Ovary (tissue), 9 donors: ENCODE results near the gene XNDC1N. TPM values are rescaled to one million over a fixed set of nuclear protein-coding genes. Genes with fewer than 3 reads are reported as not detected.

ENCODE experiments used
- DNase-seq, 5 donors: peaks; one replicate each; pipeline ENCODE4 v3.0.0-alpha.2; 2019 to 2020
- H3K27ac ChIP-seq, 2 donors: fragments of 200-600 bp; one replicate each; pipeline versions ENCODE4 v1.5.1 to v1.8.0; 2019 to 2022
- H3K27me3 ChIP-seq: fragments of 200-600 bp; one replicate; pipeline ENCODE4 v1.8.0; 2022
- H3K36me3 ChIP-seq: fragments of 200-600 bp; sonication (generic); one replicate; pipeline ENCODE4 v1.5.1; 2019
- H3K4me1 ChIP-seq: one replicate; pipeline ENCODE4 v1.8.1; 2013; ENCODE audit warnings: mild to moderate bottlenecking, moderate library complexity; ENCODE audit not compliant: insufficient read depth
- H3K4me3 ChIP-seq: fragments of 200-600 bp; sonication (generic); one replicate; pipeline ENCODE4 v1.5.1; 2017
- H3K9me3 ChIP-seq, 2 donors: fragments of 200-600 bp in 1 of 2; sonication (generic) in 1 of 2; one replicate each; pipeline versions ENCODE4 v1.5.1 to v1.8.1; 2013 to 2019; ENCODE audit warnings: mild to moderate bottlenecking in 1 of 2, moderate library complexity in 1 of 2
- EP300 ChIP-seq: sonication (generic); formaldehyde crosslinking; IDR thresholded peaks from one replicate; pipeline ENCODE4 v1.6.1; 2017; ENCODE audit warnings: antibody characterized with exemption
- POLR2A ChIP-seq: fragments of 450-650 bp; IDR thresholded peaks from one replicate; pipeline ENCODE4 v1.6.1; 2017; ENCODE audit warnings: antibody characterized with exemption, mild to moderate bottlenecking, moderate library complexity
- WGBS, 3 donors: extraction: QIAGEN DNeasy Blood & Tissue Kit in 1 of 3; methylation state at CpG; one replicate each; pipeline versions ENCODE4 v1.1.5 to v1.1.7; 2013 to 2017; 5-methylcytosine and 5-hydroxymethylcytosine counted together
- intact Hi-C, 4 donors: fragments of 100-400 bp; cut with DNase I; formaldehyde crosslinking; loops; one replicate each; pipeline versions ENCODE4 v1.11.0 to v1.15.1; 2022 to 2023
- polyA plus RNA-seq, 2 donors: library from polyadenylated mRNA; stranded (reverse); fragments of 200-250 nt in 1 of 2; fragments of 350-450 nt in 1 of 2; fragmentation: Illumina TruSeq in 1 of 2; extraction: RNeasy Lipid Tissue Mini Kit (QIAGEN cat#74804) in 1 of 2; gene quantifications; one replicate each; pipeline ENCODE4 v1.2.3, GENCODE V29; 2013 to 2014
- total RNA-seq, 7 donors: library from RNA; depleted of rRNA in 2 of 7; stranded (reverse); fragments of >200 nt in 2 of 7; fragmentation: NEBNext Ultra II Directional in 3 of 7; extraction: Animal tissue kit (Norgen Biotek cat#: 25700) in 3 of 7; gene quantifications; one replicate each; pipeline versions ENCODE4 v1.1.0 to v1.2.4, GENCODE V29; 2016 to 2023
- TF ChIP-seq, protein P1 (sequence below), 3 donors: fragments of 450-650 bp in 2 of 3; fragments of 200-600 bp in 1 of 3; IDR thresholded peaks; one replicate each; pipeline versions ENCODE4 v1.5.1 to v1.8.0; 2016 to 2022; ENCODE audit warnings: antibody characterized with exemption in 3 of 3, mild to moderate bottlenecking in 1 of 3
- donor health status: DM: no; HTN: no; CAD: no; lungs with moderate emphysema.
- donor health status: DM: no; HTN: no; CAD: no.
- donor health status: Bipolar disorder and iron deficiency.
- donor health status: DM: yes; HTN: yes; CAD: no.
- donor health status: DM: no; HTN: no; CAD: no.
- donor health status: DM: yes; HTN: yes; CAD: no.

XNDC1N gene
- total and polyA plus RNA-seq, 9 donors: 3.5 to 13.9 (median 10.6) TPM

- DNase-seq: no peak
- no peaks in the 10 kb centered on the region for H3K36me3 ChIP-seq
- intact Hi-C loops: loop anchor here in 1 of 4 donors (10.0 kb wide), 1 partner anchor 163 kb away; the partner anchor contains the start of gene FOLR3
- H3K27me3 ChIP-seq: no peaks in the 10 kb centered on the region
- no peak overlapping the region for H3K4me3 ChIP-seq
- no peak overlapping the region for H3K27ac ChIP-seq
- 95 to 98% (median 97%) methylated on average over 2 of the region's 2 CpGs for WGBS, 3 donors
- H3K4me1 ChIP-seq: no peaks in the 10 kb centered on the region
- no peaks in the 10 kb centered on the region for H3K9me3 ChIP-seq
- TF ChIP-seq, protein P1, sequence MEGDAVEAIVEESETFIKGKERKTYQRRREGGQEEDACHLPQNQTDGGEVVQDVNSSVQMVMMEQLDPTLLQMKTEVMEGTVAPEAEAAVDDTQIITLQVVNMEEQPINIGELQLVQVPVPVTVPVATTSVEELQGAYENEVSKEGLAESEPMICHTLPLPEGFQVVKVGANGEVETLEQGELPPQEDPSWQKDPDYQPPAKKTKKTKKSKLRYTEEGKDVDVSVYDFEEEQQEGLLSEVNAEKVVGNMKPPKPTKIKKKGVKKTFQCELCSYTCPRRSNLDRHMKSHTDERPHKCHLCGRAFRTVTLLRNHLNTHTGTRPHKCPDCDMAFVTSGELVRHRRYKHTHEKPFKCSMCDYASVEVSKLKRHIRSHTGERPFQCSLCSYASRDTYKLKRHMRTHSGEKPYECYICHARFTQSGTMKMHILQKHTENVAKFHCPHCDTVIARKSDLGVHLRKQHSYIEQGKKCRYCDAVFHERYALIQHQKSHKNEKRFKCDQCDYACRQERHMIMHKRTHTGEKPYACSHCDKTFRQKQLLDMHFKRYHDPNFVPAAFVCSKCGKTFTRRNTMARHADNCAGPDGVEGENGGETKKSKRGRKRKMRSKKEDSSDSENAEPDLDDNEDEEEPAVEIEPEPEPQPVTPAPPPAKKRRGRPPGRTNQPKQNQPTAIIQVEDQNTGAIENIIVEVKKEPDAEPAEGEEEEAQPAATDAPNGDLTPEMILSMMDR (IDR thresholded peaks at IDR 0.05): no peak
- no peak for TF ChIP-seq POLR2A
- no peak for TF ChIP-seq EP300
Observed at GRCh38 chr11:71971680-71972079, 43.3 kb upstream of the XNDC1N start.

DNA sequence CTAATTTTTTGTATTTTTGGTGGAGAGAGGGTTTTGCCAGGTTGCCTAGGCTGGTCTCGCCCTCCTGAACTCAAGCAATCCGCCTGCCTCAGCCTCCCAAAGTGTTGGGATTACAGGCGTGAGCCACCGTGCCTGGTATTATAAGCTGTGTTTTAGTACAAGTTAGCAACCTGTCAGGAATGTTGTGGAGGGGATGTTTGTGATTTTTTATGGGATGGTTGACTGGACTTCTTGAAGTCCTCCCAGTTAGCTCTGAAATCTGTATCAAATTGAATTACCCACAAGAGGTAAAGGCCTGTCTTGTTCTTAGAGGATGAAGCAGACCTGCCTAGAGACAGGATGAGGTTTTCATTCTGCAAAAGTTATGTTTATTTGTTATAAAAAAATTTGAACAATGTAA is 36.2 kb upstream of the XNDC1N start:
- H3K4me3 ChIP-seq: no peak overlapping the region
- TF ChIP-seq, protein P1 (IDR thresholded peaks at IDR 0.05): no peak
- no peak for TF ChIP-seq POLR2A

GRCh38 chr11:71963468-71963867 is 35.1 kb upstream of the XNDC1N start:
- Histone ChIP-seq H3K4me1 (no peaks in the 10 kb centered on the region), H3K36me3 (no peaks in the 10 kb centered on the region), H3K27ac (no peak overlapping the region), H3K9me3 (no peaks in the 10 kb centered on the region), H3K4me3 (no peak overlapping the region), H3K27me3 (no peaks in the 10 kb centered on the region)
- intact Hi-C loops: no loop called here
- DNase-seq: no peak
- WGBS, 3 donors: 90 to 94% (median 92%) methylated on average over 8 of the region's 8 CpGs
- TF ChIP-seq, protein P1 (IDR thresholded peaks at IDR 0.05): no peak
- TF ChIP-seq POLR2A: no peak
- TF ChIP-seq EP300: no peak

More for the DNA sequence above, 36.2 kb upstream of the XNDC1N start:
- Histone ChIP-seq H3K36me3 (no peaks in the 10 kb centered on the region), H3K4me1 (no peaks in the 10 kb centered on the region), H3K9me3 (no peaks in the 10 kb centered on the region), H3K27ac (no peak overlapping the region), H3K27me3 (no peaks in the 10 kb centered on the region)
- intact Hi-C loops: no loop called here
- WGBS, 3 donors: 94 to 96% (median 95%) methylated on average over 4 of the region's 4 CpGs
- no peak for DNase-seq

GRCh38 chr11:71962428-71963038 is 34.1 kb upstream of the XNDC1N start:
- TF ChIP-seq, protein P1 (IDR thresholded peaks at IDR 0.05): no peak
- TF ChIP-seq EP300: no peak
- no peak for TF ChIP-seq POLR2A
- H3K36me3 ChIP-seq: no peaks in the 10 kb centered on the region
- H3K4me1 ChIP-seq: no peaks in the 10 kb centered on the region
- H3K9me3 ChIP-seq: no peaks in the 10 kb centered on the region
- intact Hi-C loops: no loop called here
- DNase-seq: no peak
- no peak overlapping the region for H3K27ac ChIP-seq
- H3K4me3 ChIP-seq: no peak overlapping the region
- WGBS, 3 donors: 2 to 6% (median 5%) methylated on average over 2 of the region's 2 CpGs
- H3K27me3 ChIP-seq: no peaks in the 10 kb centered on the region
